HG03045 (cell line): Measurements from ENCODE around the gene SMG7.

Source experiments
- ATAC-seq: cut with Tn5 transposase; IDR thresholded peaks from one replicate; pipeline ENCODE4 v1.9.1; 2021; ENCODE audit warnings: mild to moderate bottlenecking, moderate library complexity; ENCODE audit not compliant: unreplicated experiment

Gene SMG7

DNA sequence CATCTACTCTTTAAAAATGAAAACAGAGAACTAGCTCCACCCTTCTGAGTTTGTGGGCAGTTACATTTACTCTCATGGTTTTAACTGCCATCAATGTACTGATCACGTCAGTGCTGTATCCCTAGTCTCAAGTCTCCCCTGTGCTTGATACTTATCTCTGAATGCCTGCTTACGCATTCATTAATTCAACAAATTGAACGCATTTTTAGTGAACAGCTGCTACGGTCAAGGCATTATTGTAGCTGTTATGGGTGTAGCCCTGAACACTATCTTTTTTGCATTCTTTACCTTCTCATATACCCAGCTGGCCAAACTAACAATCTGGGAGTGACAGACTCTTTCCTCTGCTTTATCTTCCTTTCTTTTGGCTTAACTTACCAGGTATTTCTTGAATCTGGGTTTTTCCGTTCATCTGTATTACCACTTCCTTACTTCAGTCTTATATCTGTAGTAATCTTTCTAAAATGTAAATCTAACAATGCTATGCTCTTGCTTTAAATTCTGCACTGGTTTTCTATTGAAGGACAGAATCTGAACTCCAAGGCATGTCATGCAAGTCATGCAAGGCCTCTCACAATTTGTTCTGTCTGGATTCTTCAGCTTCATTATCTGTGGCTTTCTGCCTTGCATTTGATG is 33.3 kb downstream of the SMG7 start:
- ATAC-seq, result no peak

- ATAC-seq, result no peak
These were observed 34.3 kb downstream of the SMG7 start for GRCh38 chr1:183506561-183506960.

- ATAC-seq, result no peak
These were observed 36.4 kb downstream of the SMG7 start for GRCh38 chr1:183508694-183509093.

GRCh38 chr1:183512450-183512849 is 40.2 kb downstream of the SMG7 start:
- ATAC-seq, result no peak

DNA sequence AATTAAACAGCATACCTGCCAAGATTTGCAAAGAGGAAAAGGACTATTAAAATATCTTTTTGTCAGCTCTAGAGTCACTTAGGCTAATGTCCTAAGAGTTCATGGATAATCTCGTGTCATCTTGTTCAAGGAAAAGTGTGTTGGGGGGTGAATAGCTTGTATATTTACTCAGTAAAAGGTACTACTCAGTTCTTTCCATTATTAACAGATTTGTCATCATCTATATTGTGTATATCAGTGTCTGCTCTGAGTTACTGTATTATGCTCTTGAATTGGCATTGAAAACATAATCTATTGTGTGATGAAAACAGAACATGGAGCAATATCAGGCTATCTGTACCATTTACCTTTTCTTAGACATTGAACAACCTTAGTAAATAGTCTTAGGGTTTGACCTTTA is 41.9 kb downstream of the SMG7 start:
- no peak for ATAC-seq

DNA sequence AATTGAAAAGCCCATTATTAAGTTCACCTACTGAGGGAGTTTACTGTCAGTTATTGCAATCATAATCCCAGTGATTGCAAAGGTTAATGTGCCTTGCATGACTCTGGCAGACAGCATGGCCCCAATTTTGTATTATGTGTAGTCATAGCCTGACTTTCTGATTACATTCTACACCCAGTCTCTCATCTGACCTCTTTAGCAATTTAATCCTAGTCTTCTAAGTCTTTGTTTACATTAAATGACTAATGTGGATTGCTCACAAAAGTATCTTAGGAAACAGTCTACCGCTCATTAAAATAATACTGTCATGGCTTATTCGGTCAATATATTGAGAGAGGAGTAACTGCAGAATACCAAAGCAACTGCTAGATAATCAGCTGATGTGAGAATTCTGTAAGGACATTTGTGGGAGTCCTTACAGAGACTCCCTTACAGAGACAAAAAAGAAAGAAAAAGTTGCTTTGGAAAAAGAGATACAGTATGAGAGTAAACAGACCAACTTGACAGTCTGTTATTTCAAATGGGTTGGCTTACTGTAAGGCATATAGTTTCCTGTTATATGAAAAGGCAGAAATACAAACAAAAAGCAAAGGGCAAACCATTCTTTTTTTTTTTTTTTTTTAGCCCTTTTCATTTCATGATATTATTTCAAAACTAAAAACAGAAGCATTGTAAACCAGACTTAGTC is 42.8 kb downstream of the SMG7 start:
- no peak for ATAC-seq

GRCh38 chr1:183516725-183517124 is 44.4 kb downstream of the SMG7 start:
- no peak for ATAC-seq

DNA sequence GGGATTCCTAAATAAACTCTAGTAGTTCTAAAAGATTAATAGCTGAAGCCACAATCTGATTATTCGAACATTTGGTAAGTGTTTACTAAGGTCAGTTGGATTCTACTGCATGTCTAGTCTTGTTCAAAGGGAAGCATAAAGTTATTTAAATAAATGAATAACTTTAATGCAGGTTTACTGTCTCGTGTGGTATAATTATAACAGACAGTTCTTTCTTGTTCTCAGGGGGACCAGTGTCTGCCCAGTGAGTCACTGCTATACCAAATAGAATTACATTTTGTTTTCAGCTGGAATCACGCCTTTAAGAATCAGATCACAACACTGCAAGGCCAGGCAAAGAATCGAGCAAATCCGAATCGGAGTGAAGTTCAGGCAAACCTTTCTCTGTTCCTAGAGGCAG is 45.1 kb downstream of the SMG7 start:
- no peak for ATAC-seq

- ATAC-seq, result no peak
These were observed 48.1 kb downstream of the SMG7 start for GRCh38 chr1:183520379-183520778.

DNA sequence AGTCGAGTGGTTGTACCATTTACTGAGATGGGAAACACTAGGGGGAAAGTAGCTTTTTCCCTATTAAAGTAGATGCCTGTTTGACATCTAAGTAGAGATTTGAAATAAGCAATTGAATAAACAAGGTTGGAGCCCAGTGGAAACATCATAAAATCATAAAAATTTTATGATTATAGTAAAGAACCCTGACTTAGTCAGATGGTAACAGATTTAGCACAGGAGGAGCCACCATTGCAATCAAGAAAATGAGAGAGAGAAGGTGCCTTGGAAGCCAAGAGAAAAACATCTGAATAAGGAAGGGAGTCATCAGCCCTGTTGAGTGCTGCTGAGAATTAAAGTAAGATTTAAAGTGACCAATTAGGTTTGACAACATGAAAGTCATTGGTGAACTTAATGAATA is 49.8 kb downstream of the SMG7 start:
- ATAC-seq, result no peak

- ATAC-seq, result no peak
These were observed 56.3 kb downstream of the SMG7 start for GRCh38 chr1:183528577-183528976.

DNA sequence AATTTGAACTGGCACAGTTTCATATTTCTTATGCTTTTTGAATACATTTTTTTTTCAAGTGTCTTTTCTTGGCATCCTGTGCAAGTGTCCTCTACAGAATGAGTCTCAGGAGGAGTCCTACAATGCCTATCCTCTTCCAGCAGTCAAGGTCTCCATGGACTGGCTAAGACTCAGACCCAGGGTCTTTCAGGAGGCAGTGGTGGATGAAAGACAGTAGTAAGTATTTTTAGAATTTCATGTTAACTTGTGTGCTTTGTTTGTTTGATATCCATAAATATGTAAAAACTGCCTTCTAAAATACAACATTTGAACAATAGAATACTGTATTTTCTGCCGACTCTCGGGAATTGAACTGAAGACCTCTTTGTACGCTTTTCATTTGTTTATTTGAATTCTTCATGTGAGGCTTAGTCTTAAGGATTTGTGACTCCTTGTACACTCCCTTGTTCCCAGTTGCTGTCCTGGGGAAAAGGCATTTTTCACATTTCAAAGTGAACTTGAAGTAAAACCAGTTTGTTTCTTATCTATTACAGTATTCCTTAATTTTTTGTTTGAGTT is 61.4 kb downstream of the SMG7 start:
- no peak for ATAC-seq

DNA sequence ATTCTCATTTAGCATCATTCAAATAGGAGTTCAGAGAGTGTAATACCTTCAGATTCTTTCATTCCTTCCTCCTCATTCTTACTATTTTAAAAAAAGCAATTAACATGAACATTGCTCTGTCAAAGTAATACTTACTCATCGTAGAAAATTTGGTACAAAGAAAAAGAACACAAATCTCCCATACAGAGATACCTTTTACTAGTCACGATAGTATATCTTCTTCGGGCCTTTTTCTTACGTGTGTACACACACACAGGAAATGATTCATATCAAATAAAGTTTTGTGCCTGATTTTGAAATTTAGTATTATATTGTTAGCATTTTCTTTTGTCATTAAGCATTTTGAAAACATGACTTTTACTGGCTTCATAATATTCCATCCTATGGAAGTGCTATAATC is 65.1 kb downstream of the SMG7 start:
- ATAC-seq, result no peak

- no peak for ATAC-seq
These were observed 71.4 kb downstream of the SMG7 start for GRCh38 chr1:183543619-183544204.

DNA sequence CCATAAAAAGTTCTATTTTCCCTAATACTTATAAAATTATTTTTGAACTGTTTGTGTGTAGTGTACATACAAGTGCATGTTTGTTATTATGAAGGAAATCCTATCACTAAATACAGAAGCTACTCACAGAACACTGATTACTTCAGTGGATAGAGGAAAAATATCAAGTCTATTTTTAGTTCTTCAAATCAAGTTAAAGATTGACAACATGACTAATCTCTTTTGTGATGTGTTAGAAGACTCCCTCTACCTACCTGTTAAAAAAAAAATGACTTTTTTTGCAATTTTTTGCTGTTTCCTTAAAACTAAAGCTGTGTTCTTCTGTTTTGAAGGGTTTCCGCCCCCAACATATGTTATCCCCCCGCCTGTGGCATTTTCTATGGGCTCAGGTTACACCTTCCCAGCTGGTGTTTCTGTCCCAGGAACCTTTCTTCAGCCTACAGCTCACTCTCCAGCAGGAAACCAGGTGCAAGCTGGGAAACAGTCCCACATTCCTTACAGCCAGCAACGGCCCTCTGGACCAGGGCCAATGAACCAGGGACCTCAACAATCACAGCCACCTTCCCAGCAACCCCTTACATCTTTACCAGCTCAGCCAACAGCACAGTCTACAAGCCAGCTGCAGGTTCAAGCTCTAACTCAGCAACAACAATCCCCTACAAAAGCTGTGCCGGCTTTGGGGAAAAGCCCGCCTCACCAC is 72.4 kb downstream of the SMG7 start:
- ATAC-seq, result no peak

DNA sequence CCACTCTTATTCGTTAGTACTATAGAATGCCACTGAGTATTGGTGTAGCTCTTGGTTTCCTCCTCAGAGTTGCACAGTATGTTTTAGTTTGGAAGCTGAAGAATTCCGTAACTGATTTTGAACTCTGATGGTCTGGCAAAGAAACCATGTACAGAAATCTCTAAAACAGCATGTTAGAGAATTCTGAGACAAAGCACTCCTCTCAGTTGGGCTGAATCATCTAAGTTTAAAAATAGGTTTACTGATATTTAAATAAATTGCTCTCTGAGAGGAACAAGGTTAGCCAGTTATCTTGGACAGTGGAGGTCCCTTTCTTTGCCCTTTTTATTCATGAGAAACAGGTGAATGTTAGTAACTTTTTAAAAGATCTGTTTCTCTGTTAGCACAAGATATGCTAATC is 74.1 kb downstream of the SMG7 start:
- no peak for ATAC-seq

DNA sequence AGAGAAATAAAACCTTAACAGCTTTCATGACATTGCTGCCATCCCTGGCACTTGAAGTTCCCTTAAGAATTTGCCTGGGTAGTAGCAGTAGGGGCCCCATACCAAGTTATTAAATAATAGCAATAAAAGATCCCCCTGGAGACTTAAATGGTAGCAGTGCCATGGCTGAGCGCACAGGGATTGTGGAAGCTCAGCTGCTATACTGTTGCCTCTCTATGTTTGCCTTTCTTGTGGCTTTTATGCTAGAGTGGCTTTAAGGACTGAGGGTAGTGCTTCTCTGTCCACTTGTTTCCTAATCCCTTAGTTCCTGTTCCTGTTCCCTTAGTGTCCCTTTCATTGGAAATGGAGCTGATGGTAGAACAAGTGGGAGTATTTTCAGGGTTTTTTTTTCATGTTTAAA is 75.8 kb downstream of the SMG7 start:
- no peak for ATAC-seq

- no peak for ATAC-seq
These were observed 78.6 kb downstream of the SMG7 start for GRCh38 chr1:183550915-183551314.

GRCh38 chr1:183551924-183552323 is 79.6 kb downstream of the SMG7 start:
- no peak for ATAC-seq

DNA sequence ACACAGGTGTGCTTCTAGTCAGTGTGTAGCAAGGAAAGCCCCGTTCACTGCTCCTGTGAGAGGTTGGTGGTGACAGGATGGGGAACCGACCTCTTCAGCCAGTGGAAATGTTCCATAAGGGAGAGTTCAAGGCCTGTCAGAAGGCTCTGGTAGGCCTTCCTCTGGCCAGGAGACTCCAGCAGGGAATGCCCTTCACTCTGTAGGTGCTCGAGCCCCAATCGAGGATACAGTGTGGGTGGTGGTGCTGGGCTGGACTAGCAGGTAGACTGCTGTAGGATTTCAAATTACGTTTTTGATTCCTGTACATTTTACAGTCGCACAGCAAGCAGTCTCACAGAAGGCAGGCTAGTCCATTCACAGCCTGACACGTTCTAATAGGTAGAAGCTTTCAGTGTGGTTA is 80.1 kb downstream of the SMG7 start:
- no peak for ATAC-seq

DNA sequence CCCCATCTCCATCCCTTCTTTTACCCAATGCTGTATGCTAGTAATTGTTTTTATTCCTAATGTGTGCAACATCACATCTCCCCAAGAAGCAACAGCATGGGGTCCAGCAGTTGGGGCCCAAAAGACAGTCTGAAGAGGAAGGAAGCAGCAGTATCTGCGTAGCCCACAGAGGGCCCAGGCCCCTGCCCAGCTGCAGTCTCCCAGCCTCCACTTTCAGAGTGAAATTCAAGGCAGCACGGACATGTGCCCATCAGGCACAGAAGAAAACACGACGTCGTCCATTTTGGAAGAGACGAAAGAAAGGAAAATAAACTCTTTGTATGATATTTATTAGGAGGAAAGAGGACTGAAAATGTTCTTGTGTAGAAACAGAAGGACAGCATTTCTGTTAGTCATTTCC is 80.6 kb downstream of the SMG7 start:
- ATAC-seq, result no peak

GRCh38 chr1:183553331-183553730 is 81.0 kb downstream of the SMG7 start:
- no peak for ATAC-seq
